A549 treated with GW870086 at 1 μM for 4 hours (cell line): ENCODE data around the gene SCGN. TPM values are rescaled to one million over a fixed set of nuclear protein-coding genes. Genes with fewer than 3 reads are reported as not detected.

Source experiments
- total RNA-seq: library from RNA; stranded (reverse); fragments of 200-300 nt; extraction: Qiagen RNA extraction; gene quantifications from 5 replicates; pipeline ENCODE4 v1.2.3, GENCODE V29; 2022; ENCODE audit warnings: low read depth

Gene SCGN
- 0.09 to 0.23 TPM (median 0.19 TPM) in 4 of 5 replicates, not detected in the other for total RNA-seq

DNA sequence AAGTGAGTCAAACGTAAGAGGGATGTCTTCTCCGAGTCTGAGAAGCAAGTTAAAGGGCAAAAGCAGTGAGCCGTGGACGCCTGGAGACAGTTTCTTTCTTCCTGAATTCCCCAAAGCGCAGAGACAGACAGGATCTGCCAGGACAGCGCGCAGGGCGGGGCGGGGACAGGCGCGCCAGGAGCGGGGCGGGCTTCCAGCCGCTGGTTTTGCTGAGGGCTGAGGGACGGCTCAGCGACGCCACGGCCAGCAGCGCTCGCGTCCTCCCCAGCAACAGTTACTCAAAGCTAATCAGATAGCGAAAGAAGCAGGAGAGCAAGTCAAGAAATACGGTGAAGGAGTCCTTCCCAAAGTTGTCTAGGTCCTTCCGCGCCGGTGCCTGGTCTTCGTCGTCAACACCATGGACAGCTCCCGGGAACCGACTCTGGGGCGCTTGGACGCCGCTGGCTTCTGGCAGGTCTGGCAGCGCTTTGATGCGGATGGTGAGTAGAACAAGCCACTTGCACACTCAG is at the start of gene SCGN:
SCGN (plus strand) TSS at position 209 of the 509 bp plus-strand sequence; CDS start at position 398, 189 bp downstream.

Other genes starting within 250 kb of the SCGN start
- gene SLC17A4, start 102.5 kb downstream of the SCGN start, total RNA-seq: not detected in 5 replicates
- gene SLC17A1, start 179.8 kb downstream of the SCGN start, total RNA-seq: 0.12 TPM in 1 of 5 replicates, not detected in the others
- 0.86 to 1.4 TPM (median 1.3 TPM) in 5 replicates for gene SLC17A3, start 222.0 kb downstream of the SCGN start, total RNA-seq